Measurements from ENCODE around the gene PHLDA1. TPM values are rescaled to one million over a fixed set of nuclear protein-coding genes. Genes with fewer than 3 reads are reported as not detected.

PHLDA1 gene
- total RNA-seq, 1 experiment from 2014 or later, result 4.9 TPM

GRCh38 chr12:76020731-76021672 lies 10.6 kb downstream of the PHLDA1 start:
- Histone ChIP-seq H3K27ac (ENCODE audit: low read depth, low read length, poor library complexity, severe bottlenecking) (no peak overlapping the region), H3K4me3 (ENCODE audit: low read depth, low read length, poor library complexity, severe bottlenecking) (no peak overlapping the region), H3K36me3 (ENCODE audit: insufficient read depth, low read length, poor library complexity, severe bottlenecking) (no peaks in the 10 kb centered on the region), H3K27me3 (replicated peaks; ENCODE audit: insufficient read depth, low read depth, low read length, poor library complexity) (no peaks in the 10 kb centered on the region), H3K9me3 (ENCODE audit: low read depth, low read length, poor library complexity, severe bottlenecking) (no peaks in the 10 kb centered on the region), H3K4me1 (ENCODE audit: insufficient read depth, low read length, poor library complexity, severe bottlenecking) (peaks cover 22% of the 10 kb centered on the region)
- ChIA-PET POLR2A (ENCODE audit: low non-redundant PET) (no interaction called here), CTCF (interaction anchor here (0.5 kb wide), 1 partner anchor 315 kb away, joined by 3 read pairs; no protein-coding TSS in a partner anchor)
- BruUV-seq (replicated peaks), result no TSS peak
- peak; percentile 75 for DNase-seq (ENCODE audit: low spot score)
- intact Hi-C loops (cut with micrococcal nuclease; ENCODE audit: unreplicated experiment), result loop anchor here (5.0 kb wide), 1 partner anchor 44 kb away; no protein-coding TSS in a partner anchor
- TF ChIP-seq CTCF (conservative IDR thresholded peaks at IDR 0.05; ENCODE audit: low read depth, low read length), result no peak
- no peak for TF ChIP-seq EZH2 (IDR thresholded peaks at IDR 0.05; ENCODE audit: borderline replicate concordance, low read depth, low read length, poor library complexity, severe bottlenecking)

- BruUV-seq (replicated peaks), result no TSS peak
- TF ChIP-seq CTCF (conservative IDR thresholded peaks at IDR 0.05; ENCODE audit: low read depth, low read length) (no peak), EZH2 (IDR thresholded peaks at IDR 0.05; ENCODE audit: borderline replicate concordance, low read depth, low read length, poor library complexity, severe bottlenecking) (no peak)
These were observed 11.3 kb downstream of the PHLDA1 start for GRCh38 chr12:76020281-76020680.

GRCh38 chr12:76018672-76019071 lies 12.9 kb downstream of the PHLDA1 start:
- ChIA-PET CTCF (no interaction called here), POLR2A (ENCODE audit: low non-redundant PET) (no interaction called here)
- no TSS peak for BruUV-seq (replicated peaks)
- TF ChIP-seq CTCF (conservative IDR thresholded peaks at IDR 0.05; ENCODE audit: low read depth, low read length) (no peak), EZH2 (IDR thresholded peaks at IDR 0.05; ENCODE audit: borderline replicate concordance, low read depth, low read length, poor library complexity, severe bottlenecking) (no peak)
- Histone ChIP-seq H3K27ac (ENCODE audit: low read depth, low read length, poor library complexity, severe bottlenecking) (no peak overlapping the region), H3K27me3 (replicated peaks; ENCODE audit: insufficient read depth, low read depth, low read length, poor library complexity) (no peaks in the 10 kb centered on the region), H3K4me1 (ENCODE audit: insufficient read depth, low read length, poor library complexity, severe bottlenecking) (peaks cover 15% of the 10 kb centered on the region), H3K36me3 (ENCODE audit: insufficient read depth, low read length, poor library complexity, severe bottlenecking) (no peaks in the 10 kb centered on the region), H3K9me3 (ENCODE audit: low read depth, low read length, poor library complexity, severe bottlenecking) (no peaks in the 10 kb centered on the region), H3K4me3 (ENCODE audit: low read depth, low read length, poor library complexity, severe bottlenecking) (no peak overlapping the region)
- intact Hi-C loops (cut with micrococcal nuclease; ENCODE audit: unreplicated experiment), result no loop called here
- DNase-seq (ENCODE audit: low spot score), result no peak

More at GRCh38 chr12:76020281-76020680, 11.3 kb downstream of the PHLDA1 start:
- Histone ChIP-seq H3K9me3 (ENCODE audit: low read depth, low read length, poor library complexity, severe bottlenecking) (no peaks in the 10 kb centered on the region), H3K4me3 (ENCODE audit: low read depth, low read length, poor library complexity, severe bottlenecking) (no peak overlapping the region), H3K36me3 (ENCODE audit: insufficient read depth, low read length, poor library complexity, severe bottlenecking) (no peaks in the 10 kb centered on the region), H3K4me1 (ENCODE audit: insufficient read depth, low read length, poor library complexity, severe bottlenecking) (peaks cover 22% of the 10 kb centered on the region), H3K27ac (ENCODE audit: low read depth, low read length, poor library complexity, severe bottlenecking) (no peak overlapping the region), H3K27me3 (replicated peaks; ENCODE audit: insufficient read depth, low read depth, low read length, poor library complexity) (no peaks in the 10 kb centered on the region)
- CTCF ChIA-PET, result no interaction called here
- intact Hi-C loops (cut with micrococcal nuclease; ENCODE audit: unreplicated experiment), result loop anchor here (5.0 kb wide), 1 partner anchor 43 kb away; no protein-coding TSS in a partner anchor
- POLR2A ChIA-PET (ENCODE audit: low non-redundant PET), result no interaction called here
- DNase-seq (ENCODE audit: low spot score), result no peak
